Renal cortical epithelial cell (primary cell): ENCODE results near the gene COX8C. TPM values are rescaled to one million over a fixed set of nuclear protein-coding genes. Genes with fewer than 3 reads are reported as not detected.
"Not testable (repeated sequence)": the region's sequence is repeated elsewhere in the genome, so short reads cannot be mapped to it uniquely, and the experiment has no call there.

Experiments used
- DNase-seq: peaks from one replicate; pipeline ENCODE4 v3.0.0-alpha.2; 2011; ENCODE audit warnings: low read depth
- total RNA-seq: library from RNA; depleted of rRNA; stranded (reverse); fragments of >200 nt; gene quantifications from 2 replicates; pipeline ENCODE4 v1.2.3, GENCODE V29; 2014

COX8C gene
- total RNA-seq, 1 donor from 2014 or later = 0.60 TPM

- peak; percentile 64 for DNase-seq
These were observed 26.5 kb upstream of the COX8C start for GRCh38 chr14:93320489-93320888.

GRCh38 chr14:93322929-93323599 lies 23.9 kb upstream of the COX8C start:
- no peak for DNase-seq

GRCh38 chr14:93323600-93324174 lies 23.3 kb upstream of the COX8C start:
- no peak for DNase-seq

GRCh38 chr14:93326196-93326595 lies 20.8 kb upstream of the COX8C start:
- DNase-seq = no peak

GRCh38 chr14:93328546-93328945 lies 18.4 kb upstream of the COX8C start:
- no peak for DNase-seq

- DNase-seq = peak; percentile 94
These were observed 16.9 kb upstream of the COX8C start for GRCh38 chr14:93329965-93330608.

GRCh38 chr14:93330609-93331000 lies 16.4 kb upstream of the COX8C start:
- no peak for DNase-seq

- DNase-seq = no peak
These were observed 15.8 kb upstream of the COX8C start for GRCh38 chr14:93331002-93331727.

- DNase-seq = no peak
These were observed 15.1 kb upstream of the COX8C start for GRCh38 chr14:93331728-93332396.

GRCh38 chr14:93332397-93332852 lies 14.6 kb upstream of the COX8C start:
- no peak for DNase-seq

GRCh38 chr14:93332853-93333630 lies 13.9 kb upstream of the COX8C start, which contains the start of gene BTBD7:
Gene BTBD7 (minus strand): TSS chr14:93333036. CDS start chr14:93296051, 36,985 bp downstream.
- DNase-seq = peak; percentile 77

- DNase-seq = no peak
These were observed 13.3 kb upstream of the COX8C start for GRCh38 chr14:93333631-93334103.

GRCh38 chr14:93337143-93337753 lies 9.7 kb upstream of the COX8C start:
- no peak for DNase-seq

GRCh38 chr14:93337884-93338283 lies 9.1 kb upstream of the COX8C start:
- DNase-seq = no peak

- DNase-seq = no peak
These were observed 3.7 kb upstream of the COX8C start for GRCh38 chr14:93343266-93343665.

- DNase-seq = no peak
These were observed 3.2 kb upstream of the COX8C start for GRCh38 chr14:93343797-93344196.

- no peak for DNase-seq
These were observed 868 bp downstream of the COX8C start for GRCh38 chr14:93347850-93348249.

GRCh38 chr14:93348292-93348691 lies 1.3 kb downstream of the COX8C start:
- DNase-seq = no peak

- DNase-seq = not testable (repeated sequence)
These were observed 7.9 kb downstream of the COX8C start for GRCh38 chr14:93354873-93355272.

- DNase-seq = peak; percentile 81
These were observed 22.2 kb downstream of the COX8C start for GRCh38 chr14:93368996-93369712.
